NCI-H1694 treated with DMSO at 0.1 percent for 48 hours (cell line): ENCODE results near the gene ZRANB3.
"Not testable (repeated sequence)": the region's sequence is repeated elsewhere in the genome, so short reads cannot be mapped to it uniquely, and the experiment has no call there.

ENCODE experiments used
- DNase-seq: peaks from one replicate; lab custom pipeline; 2025; lab: John Stamatoyannopoulos, UW

The ZRANB3 gene

GRCh38 chr2:135124924-135125886 lies 405.8 kb downstream of the ZRANB3 start:
- DNase-seq, result no peak

GRCh38 chr2:135121658-135122039 lies 409.4 kb downstream of the ZRANB3 start:
- DNase-seq, result not testable (repeated sequence)

DNA sequence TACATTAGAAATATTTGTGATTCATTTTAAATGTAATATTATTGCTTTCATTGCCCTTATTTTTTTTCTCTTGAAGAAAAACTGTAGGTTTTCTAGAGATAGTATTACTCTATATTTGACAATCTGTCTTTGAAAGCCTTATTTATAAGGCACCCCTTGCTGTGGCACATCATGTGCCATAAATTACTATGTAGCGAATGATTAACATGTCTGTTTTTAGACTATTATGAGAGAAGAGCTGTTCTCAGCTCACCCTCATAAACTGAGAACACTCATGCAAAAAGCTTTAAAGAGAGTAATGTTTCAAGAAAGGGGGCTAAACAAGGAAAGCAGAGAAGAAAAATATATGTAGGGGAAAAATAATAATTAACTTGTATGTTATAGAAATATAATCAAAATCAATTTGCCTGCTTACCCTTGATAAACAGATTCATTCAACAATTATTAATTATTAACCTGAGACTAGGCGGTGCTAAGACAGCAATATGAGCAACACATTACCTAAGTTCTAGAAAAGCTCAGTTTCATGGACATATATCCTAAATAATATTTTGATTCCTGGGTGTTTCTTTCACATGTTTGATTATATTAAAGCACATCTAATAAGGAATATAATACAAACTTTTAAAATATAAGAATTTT lies 409.9 kb downstream of the ZRANB3 start:
- DNase-seq, result no peak

GRCh38 chr2:135119582-135119981 lies 411.4 kb downstream of the ZRANB3 start:
- DNase-seq, result no peak

DNA sequence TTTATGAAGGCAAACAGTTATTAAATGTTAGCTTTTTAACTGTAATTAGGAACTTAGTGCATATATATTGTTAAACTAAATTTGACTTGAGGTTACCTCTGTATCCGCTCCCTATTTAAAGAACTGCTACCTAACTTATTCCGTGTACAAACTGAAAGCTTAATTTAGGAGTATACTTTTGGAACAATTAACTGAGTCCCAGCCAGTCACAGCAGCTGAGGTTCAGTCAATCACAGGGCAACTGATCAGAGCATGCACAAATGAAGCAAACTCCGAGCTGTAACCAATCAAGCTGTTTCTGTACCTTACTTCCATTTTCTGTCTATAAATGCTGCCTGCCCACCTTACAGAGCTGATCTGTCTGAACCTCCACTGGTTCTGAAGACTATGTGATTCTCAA lies 417.7 kb downstream of the ZRANB3 start:
- DNase-seq, result no peak

- not testable (repeated sequence) for DNase-seq
These were observed 425.3 kb downstream of the ZRANB3 start for GRCh38 chr2:135105513-135106316.

DNA sequence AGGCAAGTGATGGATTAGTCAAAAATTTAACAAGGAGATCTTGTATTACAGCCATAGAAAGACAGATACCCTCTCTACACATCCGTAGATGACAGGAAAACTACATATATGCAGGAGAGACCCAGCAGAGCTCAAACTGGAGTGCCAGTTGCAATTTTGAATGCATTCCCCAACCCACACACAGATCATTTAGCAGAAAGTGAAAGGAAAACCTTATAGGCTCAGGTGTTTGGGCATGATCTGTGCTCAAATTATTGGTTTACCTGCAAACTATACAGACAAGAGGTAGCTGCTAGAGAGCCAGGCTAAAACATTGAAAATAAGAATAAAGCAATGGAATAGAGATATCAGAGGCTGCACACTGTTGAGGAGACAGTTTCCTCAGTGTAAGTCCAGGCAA lies 427.2 kb downstream of the ZRANB3 start:
- DNase-seq, result no peak

DNA sequence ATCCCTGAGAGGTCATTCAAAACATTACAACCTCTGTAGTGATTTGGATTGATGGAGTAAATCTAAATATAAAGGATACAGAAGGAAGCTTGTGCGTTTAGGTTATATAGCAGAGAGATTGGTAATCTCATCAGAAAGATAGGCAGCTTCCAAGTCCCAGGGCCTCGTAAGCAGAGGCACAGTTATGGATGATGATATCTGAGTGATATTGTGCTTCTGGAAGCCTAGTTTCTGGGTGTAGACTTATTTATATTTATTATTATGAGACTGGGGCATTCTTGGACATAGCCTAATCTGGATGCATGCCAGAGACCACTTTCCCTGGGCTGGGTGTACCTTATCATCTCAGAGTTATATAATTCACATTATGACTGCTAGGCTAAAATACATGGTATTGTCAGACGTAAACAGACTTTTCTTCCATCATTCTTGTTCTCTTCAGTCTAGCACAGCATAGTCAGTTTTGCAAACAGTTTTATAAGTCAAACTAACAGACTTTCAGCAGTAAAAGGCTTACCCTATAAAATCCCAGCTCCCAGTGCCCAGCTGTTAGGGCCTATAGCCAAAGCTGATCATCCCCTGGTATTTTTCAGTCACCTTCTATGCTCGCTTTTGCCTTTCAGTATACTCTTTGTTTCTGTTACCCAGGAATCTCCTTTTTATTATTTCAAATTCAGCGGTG lies 431.1 kb downstream of the ZRANB3 start:
- no peak for DNase-seq

GRCh38 chr2:135097532-135098231 lies 433.3 kb downstream of the ZRANB3 start:
- no peak for DNase-seq

DNA sequence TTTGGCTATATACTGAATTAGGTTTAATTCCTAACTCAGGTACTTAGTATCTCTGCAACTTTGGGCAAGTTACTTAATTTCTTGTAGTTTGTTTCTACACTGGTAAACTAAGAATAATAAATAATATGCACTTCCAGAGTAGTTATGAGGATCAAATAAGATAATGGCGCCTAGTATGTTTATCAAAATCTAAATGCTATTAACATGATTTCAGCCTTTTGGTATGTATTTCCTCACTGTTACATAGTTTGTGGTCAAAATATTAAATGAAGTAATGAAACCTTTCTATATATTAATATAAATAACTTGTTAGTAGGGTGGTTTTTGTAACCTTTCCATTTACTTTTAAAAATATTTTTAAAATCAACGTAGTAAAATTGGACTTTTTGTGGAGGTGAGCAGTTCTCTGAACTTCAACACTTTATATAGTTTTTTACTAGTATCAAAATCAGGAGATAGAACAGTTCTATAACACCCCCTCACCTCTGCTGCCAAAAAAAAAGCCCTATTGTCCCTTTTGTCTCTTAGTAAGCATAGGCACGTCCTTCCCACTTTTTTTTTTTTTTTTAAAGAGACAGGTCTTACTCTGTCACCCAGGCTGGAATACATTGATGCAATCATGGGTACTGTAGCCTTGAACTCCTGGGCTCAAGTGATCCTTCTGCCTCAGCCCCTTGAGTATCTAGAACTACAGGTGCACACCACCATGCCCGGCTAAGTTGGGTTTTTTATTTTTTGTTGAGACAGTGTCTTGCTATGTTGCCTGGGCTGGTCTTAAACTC lies 434.2 kb downstream of the ZRANB3 start:
- DNase-seq, result no peak

- DNase-seq, result no peak
These were observed 435.4 kb downstream of the ZRANB3 start for GRCh38 chr2:135095591-135095990.

DNA sequence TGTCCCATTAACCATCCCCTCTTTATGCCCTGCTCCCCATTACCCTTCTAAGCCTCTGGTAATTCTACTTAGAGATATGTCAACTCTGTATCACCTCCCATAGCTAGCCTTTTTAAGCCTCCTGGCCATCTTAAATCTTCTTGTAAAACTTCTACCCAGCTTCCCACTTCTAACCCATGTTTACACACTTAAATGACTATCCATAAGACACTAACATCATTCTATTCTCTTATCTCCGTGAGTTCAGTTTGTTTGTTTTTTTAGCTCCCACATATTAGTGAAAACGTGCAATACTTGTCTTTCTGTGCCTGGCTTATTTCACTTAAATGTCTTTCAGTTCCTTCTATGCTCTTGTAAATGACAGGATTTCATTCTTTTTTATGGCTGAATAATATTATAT lies 436.5 kb downstream of the ZRANB3 start:
- DNase-seq, result no peak

DNA sequence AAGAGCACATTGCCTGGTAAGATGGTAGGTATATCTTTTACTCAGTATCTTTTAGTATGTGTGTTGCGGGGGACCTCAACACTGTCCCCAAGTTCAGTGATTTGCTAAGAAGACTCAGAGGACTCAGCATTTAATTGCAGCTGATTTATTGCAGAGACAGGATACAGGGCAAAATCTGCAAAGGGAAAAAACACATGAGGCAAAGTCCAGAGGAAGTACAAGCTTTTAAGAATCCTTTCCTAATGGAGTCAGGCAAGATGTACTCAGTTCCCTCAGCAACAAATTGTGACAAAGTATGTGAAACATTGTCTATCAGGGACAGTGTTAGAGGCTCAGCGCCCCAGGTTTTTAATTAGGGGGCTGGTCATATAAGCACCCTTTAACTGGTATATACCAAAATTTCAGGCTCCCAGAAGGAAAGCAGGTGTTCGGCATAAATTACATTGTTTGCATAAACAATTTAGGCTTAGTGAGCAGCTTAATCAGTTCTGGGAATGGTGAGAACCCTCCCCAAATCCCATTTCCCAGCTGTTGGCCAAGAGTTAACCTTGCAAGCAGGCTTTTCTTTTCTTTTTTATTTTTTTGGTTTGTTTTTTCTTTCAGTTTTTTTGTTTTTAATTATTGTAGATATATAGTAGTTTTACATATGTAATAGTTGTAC lies 437.2 kb downstream of the ZRANB3 start:
- no peak for DNase-seq

DNA sequence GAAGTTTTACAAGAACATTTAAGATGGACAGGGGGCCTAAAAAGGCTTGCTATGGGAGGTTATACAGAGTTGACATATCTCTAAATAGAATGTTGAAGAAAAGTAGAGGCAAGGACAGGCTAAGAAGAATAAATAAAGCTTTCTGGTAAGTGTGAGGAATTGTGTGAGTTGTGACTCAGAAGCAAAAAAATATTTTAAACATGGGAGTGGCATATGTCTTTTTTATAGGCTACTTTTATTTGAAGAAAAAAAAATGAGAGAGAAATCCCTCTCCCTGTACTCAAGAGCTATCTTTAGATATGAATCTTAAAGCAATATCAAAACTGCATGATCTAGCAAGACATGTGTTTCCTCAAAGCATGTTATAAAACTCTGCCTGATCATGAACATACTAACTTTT lies 437.8 kb downstream of the ZRANB3 start:
- no peak for DNase-seq

GRCh38 chr2:135091681-135092080 lies 439.3 kb downstream of the ZRANB3 start:
- no peak for DNase-seq

DNA sequence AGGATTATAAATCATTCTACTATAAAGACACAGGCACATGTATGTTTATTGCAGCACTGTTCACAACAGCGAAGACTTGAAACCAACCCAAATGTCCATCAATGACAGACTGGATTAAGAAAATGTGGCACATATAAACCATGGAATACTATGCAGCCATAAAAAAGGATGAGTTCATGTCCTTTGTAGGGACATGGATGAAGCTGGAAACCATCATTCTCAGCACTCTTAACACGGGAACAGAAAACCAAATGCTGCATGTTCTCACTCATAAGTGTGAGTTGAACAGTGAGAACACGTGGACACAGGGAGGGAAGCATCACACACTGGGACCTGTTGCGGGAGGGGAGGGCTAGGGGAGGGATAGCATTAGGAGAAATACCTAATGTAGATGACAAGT lies 441.4 kb downstream of the ZRANB3 start:
- not testable (repeated sequence) for DNase-seq
